Testis (tissue), 3 donors: ENCODE data around the gene CROCC. TPM values are rescaled to one million over a fixed set of nuclear protein-coding genes. Genes with fewer than 3 reads are reported as not detected.
A peak's percentile ranks its signal among the peaks of the same experiment; 100 is the strongest.
"Not testable (repeated sequence)": the region's sequence is repeated elsewhere in the genome, so short reads cannot be mapped to it uniquely, and the experiment has no call there.

Experiments used
- DNase-seq: peaks from one replicate; pipeline ENCODE4 v3.0.0-alpha.2; 2019
- H3K27ac ChIP-seq, 2 donors: fragments of 200-600 bp; sonication (generic); one replicate each; pipeline ENCODE4 v1.5.1; 2019
- H3K27me3 ChIP-seq: fragments of 200-600 bp; sonication (generic); one replicate; pipeline ENCODE4 v1.5.1; 2019
- H3K36me3 ChIP-seq: fragments of 200-600 bp; sonication (generic); one replicate; pipeline ENCODE4 v1.5.1; 2017; ENCODE audit warnings: low read depth; ENCODE audit errors: missing control alignments
- H3K4me1 ChIP-seq: fragments of 200-600 bp; sonication (generic); one replicate; pipeline ENCODE4 v1.5.1; 2019
- H3K4me3 ChIP-seq, 2 donors: fragments of 200-600 bp; sonication (generic); one replicate each; pipeline ENCODE4 v1.5.1; 2017 to 2019
- H3K9me3 ChIP-seq: fragments of 200-600 bp; sonication (generic); one replicate; pipeline ENCODE4 v1.5.1; 2017
- CTCF ChIP-seq, 3 experiments: fragments of 450-650 bp in 2 of 3; fragments of 200-600 bp in 1 of 3; sonication (generic) in 1 of 3; IDR thresholded peaks; one replicate each; pipeline ENCODE4 v1.5.1; 2016 to 2019; ENCODE audit warnings: antibody characterized with exemption in 3 of 3, mild to moderate bottlenecking in 2 of 3, moderate library complexity in 1 of 3
- POLR2A ChIP-seq: fragments of 450-650 bp; IDR thresholded peaks from one replicate; pipeline ENCODE4 v1.6.1; 2017; ENCODE audit warnings: antibody characterized with exemption, mild to moderate bottlenecking, moderate library complexity
- WGBS, 2 donors: methylation state at CpG; one replicate each; pipeline ENCODE4 v1.1.5; 2018; 5-methylcytosine and 5-hydroxymethylcytosine counted together
- intact Hi-C: fragments of 100-400 bp; cut with DNase I; formaldehyde crosslinking; loops from one replicate; pipeline ENCODE4 v1.15.1; 2023; ENCODE audit warnings: low total_unique reads
- polyA plus RNA-seq: library from polyadenylated mRNA; stranded (reverse); fragments of 350-450 nt; fragmentation: Illumina TruSeq; extraction: RNeasy Lipid Tissue Mini Kit (QIAGEN cat#74804); gene quantifications from one replicate; pipeline ENCODE4 v1.2.3, GENCODE V29; 2014; ENCODE audit warnings: low read depth, low replicate concordance; ENCODE audit not compliant: insufficient read depth
- total RNA-seq, 2 donors: library from RNA; depleted of rRNA; stranded (reverse); fragments of >200 nt; gene quantifications; one replicate each; pipeline ENCODE4 v1.2.3, GENCODE V29; 2016

CROCC gene
- total and polyA plus RNA-seq, 3 donors from 2014 or later: 18.8 to 49.2 (median 49.1) TPM

DNA sequence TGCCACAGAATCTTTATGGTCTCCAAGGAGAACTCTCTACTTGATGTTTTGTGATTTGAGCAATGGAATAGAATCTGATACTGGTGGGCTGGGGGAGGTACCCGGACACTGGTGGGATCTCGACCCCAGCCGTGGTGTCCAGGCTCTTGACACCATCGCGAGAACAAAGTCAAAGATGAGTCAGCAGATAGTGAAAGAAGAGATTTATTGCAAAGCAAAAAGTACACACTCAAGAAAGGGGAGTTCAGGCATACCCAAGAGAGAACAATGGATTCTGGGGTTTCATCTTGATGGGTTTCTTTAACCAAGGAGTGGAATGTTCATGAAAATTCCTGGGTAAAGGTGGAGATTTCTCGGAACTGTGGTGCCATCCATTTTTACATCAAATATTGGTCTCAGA, 27.4 kb upstream of the CROCC start:
- DNase-seq, intact Hi-C loops, H3K36me3 ChIP-seq, H3K27me3 ChIP-seq, H3K4me3 ChIP-seq, H3K9me3 ChIP-seq, H3K27ac ChIP-seq, H3K4me1 ChIP-seq: not testable (repeated sequence)
- WGBS, 2 donors: 76 to 82% methylated on average over 6 of the region's 6 CpGs

DNA sequence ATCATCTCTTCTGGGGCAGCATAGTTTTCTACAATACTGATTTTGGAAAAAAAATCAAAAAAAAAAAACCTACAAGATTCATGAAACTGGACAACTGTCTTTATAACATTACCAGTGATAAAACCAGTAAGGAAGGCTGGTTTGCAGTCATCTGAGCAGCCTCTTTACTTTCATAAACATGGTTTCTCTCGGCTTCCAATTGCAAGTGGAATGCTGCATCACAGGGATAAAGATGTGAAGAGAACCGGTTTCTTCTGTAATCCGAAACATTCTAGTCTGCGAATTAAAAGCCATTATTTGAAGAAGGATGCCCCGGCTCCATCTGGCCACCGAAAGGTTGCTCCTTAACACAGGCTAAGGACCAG, 26.5 kb upstream of the CROCC start:
- 4 to 5% methylated on average over 6 of the region's 6 CpGs for WGBS, 2 donors
- H3K36me3 ChIP-seq, H3K4me1 ChIP-seq: not testable (repeated sequence)

GRCh38 chr1:16895598-16896315, 26.0 kb upstream of the CROCC start, which contains the start of gene RNU1-2:
RNU1-2 (plus strand) TSS chr1:16895980.
- intact Hi-C loops, H3K9me3 ChIP-seq, H3K27me3 ChIP-seq, H3K4me1 ChIP-seq, H3K36me3 ChIP-seq: not testable (repeated sequence)
- peak; percentile 94 for DNase-seq
- WGBS, 2 donors: 1% methylated on average over 12 to 27 of the region's 39 CpGs
- H3K27ac ChIP-seq: peak within 1 kb of the TSS; percentile 69 to 92
- H3K4me3 ChIP-seq: peak within 1 kb of the TSS; percentile 32 to 34

More for the DNA sequence above, 26.5 kb upstream of the CROCC start:
- H3K27ac ChIP-seq: peak overlapping the region; percentile 57 to 92
- H3K9me3 ChIP-seq, DNase-seq, intact Hi-C loops, H3K27me3 ChIP-seq: not testable (repeated sequence)
- H3K4me3 ChIP-seq: peak overlapping the region in 1 of 2 donors; percentile 16

- DNase-seq, H3K9me3 ChIP-seq, H3K27me3 ChIP-seq, H3K4me1 ChIP-seq, intact Hi-C loops, H3K36me3 ChIP-seq: not testable (repeated sequence)
- H3K27ac ChIP-seq: peak overlapping the region; percentile 63 to 92
- H3K4me3 ChIP-seq: peak overlapping the region; percentile 21 to 34
- WGBS, 2 donors: 21 to 23% methylated on average over 24 of the region's 24 CpGs
Observed at GRCh38 chr1:16896316-16897055, 25.2 kb upstream of the CROCC start.

GRCh38 chr1:16897653-16898052, 24.1 kb upstream of the CROCC start:
- intact Hi-C loops, H3K27me3 ChIP-seq, DNase-seq, H3K4me3 ChIP-seq, H3K27ac ChIP-seq, H3K9me3 ChIP-seq, H3K4me1 ChIP-seq, H3K36me3 ChIP-seq: not testable (repeated sequence)
- WGBS, 2 donors: 65 to 71% methylated on average over 1 of the region's 1 CpG

DNA sequence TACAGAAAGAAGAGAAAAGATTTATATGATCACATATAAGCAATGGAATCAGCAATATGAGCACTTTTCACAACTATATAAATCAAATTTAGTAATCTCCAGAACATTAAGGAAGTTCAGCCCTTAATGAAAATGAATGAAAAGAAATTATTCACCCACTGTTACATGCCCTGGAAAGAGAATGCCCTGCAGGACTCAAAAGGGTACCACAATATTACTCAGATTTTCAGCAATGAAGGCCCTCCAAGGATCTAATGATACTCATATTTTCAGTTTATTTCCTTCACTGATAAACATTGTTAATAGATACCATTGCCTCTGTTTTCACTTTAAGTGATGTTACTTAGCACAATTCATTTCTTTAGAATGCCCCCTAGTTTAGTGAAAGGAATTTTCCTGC, 23.4 kb upstream of the CROCC start:
- H3K27me3 ChIP-seq, H3K4me3 ChIP-seq, intact Hi-C loops, H3K27ac ChIP-seq, DNase-seq, H3K9me3 ChIP-seq, H3K4me1 ChIP-seq, H3K36me3 ChIP-seq: not testable (repeated sequence)

DNA sequence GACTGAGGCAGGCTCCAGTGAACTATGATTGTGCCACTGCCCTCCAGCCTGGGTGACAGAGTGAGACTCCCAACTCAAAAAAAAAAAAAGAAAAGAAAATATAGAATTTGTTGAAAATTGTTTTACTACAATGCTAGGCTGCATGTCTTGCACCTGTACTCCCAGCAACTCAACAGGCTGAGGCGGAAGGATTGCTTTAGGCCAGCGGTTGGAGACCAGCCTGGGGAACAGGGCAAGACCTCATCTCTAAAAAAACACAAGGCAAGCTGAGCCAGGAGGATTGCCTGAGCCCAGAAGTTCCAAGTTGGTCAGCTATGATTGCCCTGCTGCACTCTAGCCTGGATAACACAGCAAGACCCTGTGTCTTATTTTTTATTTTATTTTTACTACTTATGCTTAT, 22.7 kb upstream of the CROCC start:
- H3K4me3 ChIP-seq, H3K27me3 ChIP-seq, DNase-seq, intact Hi-C loops, H3K4me1 ChIP-seq, H3K27ac ChIP-seq, H3K9me3 ChIP-seq, H3K36me3 ChIP-seq: not testable (repeated sequence)
- WGBS, 2 donors: 72 to 81% methylated on average over 2 of the region's 2 CpGs

DNA sequence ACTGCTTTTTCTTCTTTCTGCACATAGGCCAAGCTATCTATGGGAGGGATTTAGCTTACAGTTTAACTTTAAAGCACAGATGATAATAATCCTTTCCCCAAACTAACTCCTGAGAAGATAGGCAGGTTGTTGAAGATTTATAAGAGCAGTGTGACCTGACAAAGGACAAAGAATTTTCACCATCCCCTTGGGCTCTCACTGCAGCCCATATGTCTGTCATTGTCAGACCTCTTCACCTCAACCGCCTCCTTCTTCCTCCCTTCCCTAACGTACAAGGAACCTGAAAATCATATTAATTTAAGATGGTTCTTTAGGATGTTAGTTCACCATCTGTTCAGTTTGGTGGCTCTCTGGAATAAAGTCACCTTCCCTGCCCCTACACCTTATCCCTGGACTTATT, 21.0 kb upstream of the CROCC start:
- Histone ChIP-seq H3K4me1 (peaks cover 13% of the 10 kb centered on the region), H3K9me3 (no peaks in the 10 kb centered on the region), H3K27me3 (no peaks in the 10 kb centered on the region), H3K36me3 (no peaks in the 10 kb centered on the region), H3K4me3 (no peak overlapping the region), H3K27ac (no peak overlapping the region)
- DNase-seq: no peak
- TF ChIP-seq POLR2A: no peak
- TF ChIP-seq CTCF (IDR thresholded peaks at IDR 0.05): no peak
- intact Hi-C loops: no loop called here
- 70 to 74% methylated on average over 2 of the region's 2 CpGs for WGBS, 2 donors

- peaks cover 13% of the 10 kb centered on the region for H3K4me1 ChIP-seq
- 68 to 71% methylated on average over 2 of the region's 2 CpGs for WGBS, 2 donors
- H3K4me3 ChIP-seq, intact Hi-C loops, DNase-seq, H3K36me3 ChIP-seq, H3K27me3 ChIP-seq, H3K27ac ChIP-seq, H3K9me3 ChIP-seq: not testable (repeated sequence)
Observed at GRCh38 chr1:16901371-16901770, 20.4 kb upstream of the CROCC start.
